Thoracic aorta (tissue), 2 donors: Measurements from ENCODE around the gene TRIM7. TPM values are rescaled to one million over a fixed set of nuclear protein-coding genes. Genes with fewer than 3 reads are reported as not detected.

Source experiments
- ATAC-seq: fragments of 150-250 bp; one replicate; pipeline ENCODE4 v1.8.0; 2017; ENCODE audit warnings: low read depth; ENCODE audit not compliant: insufficient number of reproducible peaks, low FRiP score
- DNase-seq: peaks from one replicate; pipeline ENCODE4 v3.0.0-alpha.2; 2020; ENCODE audit warnings: low spot score
- H3K27ac ChIP-seq, 2 donors: fragments of 200-600 bp; sonication (generic); 1 replicate in 1 of 2; 2 replicates in 1 of 2; pipeline ENCODE4 v1.5.1; 2016; ENCODE audit warnings: mild to moderate bottlenecking in 2 of 2, moderate library complexity in 2 of 2
- H3K27me3 ChIP-seq: fragments of 200-600 bp; sonication (generic); replicated peaks from 2 replicates; pipeline ENCODE4 v1.6.0; 2016; ENCODE audit warnings: mild to moderate bottlenecking; ENCODE audit not compliant: insufficient read depth
- H3K36me3 ChIP-seq: fragments of 200-600 bp; sonication (generic); one replicate; pipeline ENCODE4 v1.5.1; 2016
- H3K4me1 ChIP-seq, 2 donors: fragments of 200-600 bp; sonication (generic); 1 replicate in 1 of 2; 2 replicates in 1 of 2; pipeline versions ENCODE4 v1.5.1 to v1.6.0; 2016; ENCODE audit warnings: low read depth in 2 of 2, mild to moderate bottlenecking in 1 of 2; ENCODE audit not compliant: control insufficient read depth in 1 of 2
- H3K4me3 ChIP-seq: fragments of 200-600 bp; sonication (generic); 2 replicates; pipeline ENCODE4 v1.5.1; 2016; ENCODE audit warnings: mild to moderate bottlenecking
- H3K9me3 ChIP-seq: fragments of 200-600 bp; sonication (generic); 2 replicates; pipeline ENCODE4 v1.5.1; 2016
- CTCF ChIP-seq: fragments of 200-600 bp; sonication (generic); IDR thresholded peaks from one replicate; pipeline ENCODE4 v1.5.1; 2019; ENCODE audit warnings: antibody characterized with exemption
- total RNA-seq, 2 donors: library from RNA; depleted of rRNA; stranded (reverse); fragments of >200 nt; gene quantifications; one replicate each; pipeline versions ENCODE4 v1.1.0 to v1.2.3, GENCODE V29; 2016

The TRIM7 gene
- total RNA-seq, 2 donors from 2014 or later: 11.4 to 14.7 TPM

- TF ChIP-seq CTCF: no peak
- Histone ChIP-seq H3K36me3 (no peaks in the 10 kb centered on the region), H3K4me1 (peaks cover 18 to 27% of the 10 kb centered on the region in 2 donors), H3K4me3 (peak overlapping the region; percentile 89), H3K27me3 (no peaks in the 10 kb centered on the region), H3K27ac (no peak overlapping the region), H3K9me3 (no peaks in the 10 kb centered on the region)
- ATAC-seq (no peak), DNase-seq (no peak)
Measured at GRCh38 chr5:181203093-181203711, 1.8 kb downstream of the TRIM7 start.

- ATAC-seq (no peak), DNase-seq (no peak)
- Histone ChIP-seq H3K4me3 (no peak overlapping the region), H3K36me3 (no peaks in the 10 kb centered on the region), H3K27ac (no peak overlapping the region), H3K27me3 (no peaks in the 10 kb centered on the region), H3K4me1 (peaks cover 7 to 20% of the 10 kb centered on the region in 2 donors), H3K9me3 (no peaks in the 10 kb centered on the region)
- TF ChIP-seq CTCF: no peak
Measured at GRCh38 chr5:181200816-181201215, 4.2 kb downstream of the TRIM7 start.

GRCh38 chr5:181199881-181200638 is 4.9 kb downstream of the TRIM7 start:
- Histone ChIP-seq H3K36me3 (no peaks in the 10 kb centered on the region), H3K27ac (no peak overlapping the region), H3K4me3 (no peak overlapping the region), H3K9me3 (no peaks in the 10 kb centered on the region), H3K27me3 (no peaks in the 10 kb centered on the region), H3K4me1 (peaks cover 4 to 13% of the 10 kb centered on the region in 2 donors)
- DNase-seq: no peak
- no peak for TF ChIP-seq CTCF
- ATAC-seq: no peak

GRCh38 chr5:181198905-181199519 is 6.0 kb downstream of the TRIM7 start:
- H3K36me3 ChIP-seq: no peaks in the 10 kb centered on the region
- H3K4me3 ChIP-seq: no peak overlapping the region
- no peak overlapping the region for H3K27ac ChIP-seq
- H3K27me3 ChIP-seq: no peaks in the 10 kb centered on the region
- ATAC-seq (no peak), DNase-seq (no peak)
- TF ChIP-seq CTCF: no peak
- H3K9me3 ChIP-seq: no peaks in the 10 kb centered on the region
- peaks cover 3 to 4% of the 10 kb centered on the region in 2 donors for H3K4me1 ChIP-seq

GRCh38 chr5:181198106-181198685 is 6.8 kb downstream of the TRIM7 start:
- no peaks in the 10 kb centered on the region for H3K36me3 ChIP-seq
- ATAC-seq: no peak

More at GRCh38 chr5:181198106-181198685, 6.8 kb downstream of the TRIM7 start:
- no peak for TF ChIP-seq CTCF
- Histone ChIP-seq H3K4me1 (peaks cover 0 to under 1% of the 10 kb centered on the region in 2 donors), H3K9me3 (no peaks in the 10 kb centered on the region), H3K27me3 (no peaks in the 10 kb centered on the region), H3K27ac (no peak overlapping the region), H3K4me3 (no peak overlapping the region)
- no peak for DNase-seq
